ENCODE data around the gene HAGH.
A peak's percentile ranks its signal among the peaks of the same experiment; 100 is the strongest.

HAGH gene

GRCh38 chr16:1870365-1871082 is 43.9 kb upstream of the HAGH start:
- Histone ChIP-seq H2BK120ac (ENCODE audit: insufficient read depth, low read length, poor library complexity) (no peak overlapping the region), H3K27ac (ENCODE audit: low read depth, low read length) (no peak overlapping the region), H3K79me1 (ENCODE audit: low read length) (no peaks in the 10 kb centered on the region), H3K4me2 (ENCODE audit: low read length) (no peak overlapping the region), H3K36me3 (ENCODE audit: control insufficient read depth in 1 of 2, insufficient read depth in 2 of 2, low read length in 2 of 2) (no peaks in the 10 kb centered on the region), H2BK5ac (ENCODE audit: low read depth, low read length, poor library complexity) (no peak overlapping the region), H3K9me3 (ENCODE audit: insufficient read depth, low read depth, low read length) (peaks cover 4% of the 10 kb centered on the region), H3K79me2 (ENCODE audit: control insufficient read depth, insufficient read depth, low read length, poor library complexity) (no peaks in the 10 kb centered on the region), H3K27me3 (ENCODE audit: insufficient read depth, low read length) (peaks cover 11% of the 10 kb centered on the region), H4K12ac (ENCODE audit: low read depth, low read length) (no peak overlapping the region), H3K4me1 (ENCODE audit: control insufficient read depth in 1 of 2, insufficient read depth in 2 of 2, low read length in 2 of 2) (peaks cover 4 to 5% of the 10 kb centered on the region in 2 experiments), H4K8ac (ENCODE audit: low read depth, low read length) (no peak overlapping the region), H3K23ac (ENCODE audit: low read length) (no peak overlapping the region), H2AK5ac (ENCODE audit: low read length) (no peak overlapping the region), H3K14ac (ENCODE audit: low read length) (no peak overlapping the region), H4K91ac (ENCODE audit: low read depth, low read length) (no peak overlapping the region), H3K18ac (ENCODE audit: low read length) (no peak overlapping the region), H3K4me3 (ENCODE audit: low read depth, low read length) (no peak overlapping the region), H3K9ac (ENCODE audit: low read length) (no peak overlapping the region), H2AFZ (ENCODE audit: insufficient read depth, low read length, poor library complexity) (no peak overlapping the region), H2BK12ac (ENCODE audit: low read length) (no peak overlapping the region), H3K4ac (ENCODE audit: low read depth, low read length) (no peak overlapping the region)
- DNase-seq = peak; percentile 81 to 91
- no CpG with 5 or more reads among the region's 9 CpGs for WGBS (ENCODE audit: extremely low coverage, insufficient coverage, insufficient read length)

DNA sequence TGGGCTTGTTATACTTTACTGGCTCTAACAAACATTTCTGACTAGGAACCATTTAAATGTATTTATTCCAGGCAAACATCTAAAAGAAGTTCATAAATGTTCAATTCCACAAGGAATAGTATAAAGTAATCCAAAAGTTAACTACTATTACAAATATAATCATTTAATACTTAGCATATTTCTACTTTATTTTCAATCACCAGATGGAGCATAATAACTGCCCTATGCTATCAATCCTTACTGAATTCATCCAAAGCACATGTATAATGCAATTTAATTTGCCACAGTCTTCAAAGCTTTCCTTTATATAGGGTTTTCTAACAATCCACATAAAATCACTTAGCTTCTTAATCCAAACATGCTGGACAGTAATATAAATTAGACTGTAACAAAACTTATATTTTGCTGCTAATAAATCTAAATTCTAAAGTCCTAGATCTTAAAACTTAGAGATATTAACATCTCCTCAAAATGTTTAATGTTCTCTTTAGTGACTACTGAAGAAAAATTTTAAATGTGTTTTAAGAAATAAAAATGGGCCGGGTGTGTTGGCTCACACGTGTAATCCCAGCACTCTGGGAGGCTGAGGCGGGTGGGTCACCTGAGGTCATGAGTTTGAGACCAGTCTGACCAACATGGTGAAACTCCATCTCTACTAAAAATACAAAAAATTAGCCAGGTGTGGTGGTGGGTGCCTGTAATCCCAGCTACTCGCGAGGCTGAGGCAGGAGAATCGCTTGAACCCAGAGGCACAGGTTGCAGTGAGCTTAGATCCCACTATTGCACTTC is 39.5 kb upstream of the HAGH start:
- Histone ChIP-seq H3K4me3 (ENCODE audit: low read depth, low read length) (no peak overlapping the region), H3K4ac (ENCODE audit: low read depth, low read length) (no peak overlapping the region), H3K9me3 (ENCODE audit: insufficient read depth, low read depth, low read length) (no peaks in the 10 kb centered on the region), H3K27me3 (ENCODE audit: insufficient read depth, low read length) (no peaks in the 10 kb centered on the region), H3K14ac (ENCODE audit: low read length) (no peak overlapping the region), H2AK5ac (ENCODE audit: low read length) (no peak overlapping the region), H3K4me1 (ENCODE audit: control insufficient read depth in 1 of 2, insufficient read depth in 2 of 2, low read length in 2 of 2) (no peaks in the 10 kb centered on the region), H2BK12ac (ENCODE audit: low read length) (no peak overlapping the region), H2AFZ (ENCODE audit: insufficient read depth, low read length, poor library complexity) (no peak overlapping the region), H3K79me2 (ENCODE audit: control insufficient read depth, insufficient read depth, low read length, poor library complexity) (no peaks in the 10 kb centered on the region), H3K4me2 (ENCODE audit: low read length) (no peak overlapping the region), H4K12ac (ENCODE audit: low read depth, low read length) (no peak overlapping the region), H2BK120ac (ENCODE audit: insufficient read depth, low read length, poor library complexity) (no peak overlapping the region), H4K91ac (ENCODE audit: low read depth, low read length) (no peak overlapping the region), H3K36me3 (ENCODE audit: control insufficient read depth in 1 of 2, insufficient read depth in 2 of 2, low read length in 2 of 2) (no peaks in the 10 kb centered on the region), H3K9ac (ENCODE audit: low read length) (no peak overlapping the region), H3K27ac (ENCODE audit: low read depth, low read length) (no peak overlapping the region), H4K8ac (ENCODE audit: low read depth, low read length) (no peak overlapping the region), H3K79me1 (ENCODE audit: low read length) (no peaks in the 10 kb centered on the region), H3K18ac (ENCODE audit: low read length) (no peak overlapping the region), H2BK5ac (ENCODE audit: low read depth, low read length, poor library complexity) (no peak overlapping the region), H3K23ac (ENCODE audit: low read length) (no peak overlapping the region)
- WGBS (ENCODE audit: extremely low coverage, insufficient coverage, insufficient read length) = no CpG with 5 or more reads among the region's 6 CpGs
- no peak for DNase-seq

- H3K27ac ChIP-seq (ENCODE audit: low read depth, low read length) = no peak overlapping the region
- no peak overlapping the region for H2AK5ac ChIP-seq (ENCODE audit: low read length)
- no peaks in the 10 kb centered on the region for H3K4me1 ChIP-seq (ENCODE audit: control insufficient read depth in 1 of 2, insufficient read depth in 2 of 2, low read length in 2 of 2)
- H3K79me1 ChIP-seq (ENCODE audit: low read length) = no peaks in the 10 kb centered on the region
- H3K18ac ChIP-seq (ENCODE audit: low read length) = no peak overlapping the region
- no peak overlapping the region for H2BK5ac ChIP-seq (ENCODE audit: low read depth, low read length, poor library complexity)
- H2AFZ ChIP-seq (ENCODE audit: insufficient read depth, low read length, poor library complexity) = no peak overlapping the region
- no peak overlapping the region for H4K91ac ChIP-seq (ENCODE audit: low read depth, low read length)
- no peak overlapping the region for H3K4ac ChIP-seq (ENCODE audit: low read depth, low read length)
- H3K36me3 ChIP-seq (ENCODE audit: control insufficient read depth in 1 of 2, insufficient read depth in 2 of 2, low read length in 2 of 2) = no peaks in the 10 kb centered on the region
- no peak overlapping the region for H3K4me3 ChIP-seq (ENCODE audit: low read depth, low read length)
- no peak overlapping the region for H3K14ac ChIP-seq (ENCODE audit: low read length)
- H3K27me3 ChIP-seq (ENCODE audit: insufficient read depth, low read length) = peaks cover 2% of the 10 kb centered on the region
- peak in 1 of 2 donors; percentile 74 for DNase-seq
- no peaks in the 10 kb centered on the region for H3K79me2 ChIP-seq (ENCODE audit: control insufficient read depth, insufficient read depth, low read length, poor library complexity)
- no peak overlapping the region for H4K8ac ChIP-seq (ENCODE audit: low read depth, low read length)
- H2BK12ac ChIP-seq (ENCODE audit: low read length) = no peak overlapping the region
- H3K4me2 ChIP-seq (ENCODE audit: low read length) = no peak overlapping the region
- H2BK120ac ChIP-seq (ENCODE audit: insufficient read depth, low read length, poor library complexity) = no peak overlapping the region
- no peaks in the 10 kb centered on the region for H3K9me3 ChIP-seq (ENCODE audit: insufficient read depth, low read depth, low read length)
- H4K12ac ChIP-seq (ENCODE audit: low read depth, low read length) = no peak overlapping the region
- WGBS (ENCODE audit: extremely low coverage, insufficient coverage, insufficient read length) = no CpG with 5 or more reads among the region's 4 CpGs
- no peak overlapping the region for H3K23ac ChIP-seq (ENCODE audit: low read length)
- H3K9ac ChIP-seq (ENCODE audit: low read length) = no peak overlapping the region
Observed at GRCh38 chr16:1863681-1864460, 37.2 kb upstream of the HAGH start.

GRCh38 chr16:1862394-1862793 is 35.8 kb upstream of the HAGH start:
- Histone ChIP-seq H4K91ac (ENCODE audit: low read depth, low read length) (no peak overlapping the region), H2BK12ac (ENCODE audit: low read length) (no peak overlapping the region), H3K9me3 (ENCODE audit: insufficient read depth, low read depth, low read length) (no peaks in the 10 kb centered on the region), H3K23ac (ENCODE audit: low read length) (no peak overlapping the region), H3K27ac (ENCODE audit: low read depth, low read length) (no peak overlapping the region), H3K36me3 (ENCODE audit: control insufficient read depth in 1 of 2, insufficient read depth in 2 of 2, low read length in 2 of 2) (no peaks in the 10 kb centered on the region), H2BK120ac (ENCODE audit: insufficient read depth, low read length, poor library complexity) (no peak overlapping the region), H3K14ac (ENCODE audit: low read length) (no peak overlapping the region), H2AFZ (ENCODE audit: insufficient read depth, low read length, poor library complexity) (no peak overlapping the region), H3K4me1 (ENCODE audit: control insufficient read depth in 1 of 2, insufficient read depth in 2 of 2, low read length in 2 of 2) (no peaks in the 10 kb centered on the region), H3K4ac (ENCODE audit: low read depth, low read length) (no peak overlapping the region), H4K12ac (ENCODE audit: low read depth, low read length) (no peak overlapping the region), H3K4me2 (ENCODE audit: low read length) (no peak overlapping the region), H3K4me3 (ENCODE audit: low read depth, low read length) (no peak overlapping the region), H4K8ac (ENCODE audit: low read depth, low read length) (no peak overlapping the region), H3K18ac (ENCODE audit: low read length) (no peak overlapping the region), H2AK5ac (ENCODE audit: low read length) (no peak overlapping the region), H3K79me2 (ENCODE audit: control insufficient read depth, insufficient read depth, low read length, poor library complexity) (no peaks in the 10 kb centered on the region), H3K9ac (ENCODE audit: low read length) (no peak overlapping the region), H3K79me1 (ENCODE audit: low read length) (no peaks in the 10 kb centered on the region), H3K27me3 (ENCODE audit: insufficient read depth, low read length) (peaks cover 6% of the 10 kb centered on the region), H2BK5ac (ENCODE audit: low read depth, low read length, poor library complexity) (no peak overlapping the region)
- no CpG with 5 or more reads among the region's 9 CpGs for WGBS (ENCODE audit: extremely low coverage, insufficient coverage, insufficient read length)
- no peak for DNase-seq
